Activated effector memory CD4-positive, alpha-beta T cell treated with Interleukin-2 at 50 U/mL for 16 hours (primary cell): Measurements from ENCODE around the gene TEX14.
A peak's percentile ranks its signal among the peaks of the same experiment; 100 is the strongest.

Experiments used
- DNase-seq: peaks from one replicate; pipeline ENCODE4 v3.0.0-alpha.2; 2020

TEX14 gene

DNA sequence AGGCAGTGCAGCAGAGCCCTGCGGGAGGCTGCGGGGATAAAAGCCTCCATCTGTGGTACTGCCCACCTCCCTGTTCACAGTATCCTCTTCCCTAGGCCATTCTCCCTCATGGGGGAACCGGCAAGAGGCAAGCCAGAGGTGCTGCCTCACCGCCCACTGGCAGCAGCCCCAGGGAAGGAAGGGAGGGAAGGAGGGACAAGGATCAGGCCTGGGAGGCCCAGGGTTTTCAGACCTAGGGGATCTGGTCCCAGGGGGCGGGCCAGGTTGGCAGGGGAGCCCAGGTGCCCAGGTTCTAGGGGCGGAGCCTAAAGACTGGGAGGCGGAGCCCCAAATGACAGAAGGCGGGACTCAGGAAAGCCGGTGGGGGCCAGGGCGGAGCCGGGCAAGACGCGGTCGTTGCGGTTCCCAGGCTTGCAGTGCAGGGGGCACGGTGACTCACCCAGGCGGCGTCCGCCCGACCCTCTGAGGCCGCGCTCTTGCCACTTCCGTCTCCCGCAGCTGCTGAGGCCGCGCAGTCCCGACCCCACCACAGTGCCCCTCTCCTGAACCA lies 174.4 kb downstream of the TEX14 start:
- no peak for DNase-seq

DNA sequence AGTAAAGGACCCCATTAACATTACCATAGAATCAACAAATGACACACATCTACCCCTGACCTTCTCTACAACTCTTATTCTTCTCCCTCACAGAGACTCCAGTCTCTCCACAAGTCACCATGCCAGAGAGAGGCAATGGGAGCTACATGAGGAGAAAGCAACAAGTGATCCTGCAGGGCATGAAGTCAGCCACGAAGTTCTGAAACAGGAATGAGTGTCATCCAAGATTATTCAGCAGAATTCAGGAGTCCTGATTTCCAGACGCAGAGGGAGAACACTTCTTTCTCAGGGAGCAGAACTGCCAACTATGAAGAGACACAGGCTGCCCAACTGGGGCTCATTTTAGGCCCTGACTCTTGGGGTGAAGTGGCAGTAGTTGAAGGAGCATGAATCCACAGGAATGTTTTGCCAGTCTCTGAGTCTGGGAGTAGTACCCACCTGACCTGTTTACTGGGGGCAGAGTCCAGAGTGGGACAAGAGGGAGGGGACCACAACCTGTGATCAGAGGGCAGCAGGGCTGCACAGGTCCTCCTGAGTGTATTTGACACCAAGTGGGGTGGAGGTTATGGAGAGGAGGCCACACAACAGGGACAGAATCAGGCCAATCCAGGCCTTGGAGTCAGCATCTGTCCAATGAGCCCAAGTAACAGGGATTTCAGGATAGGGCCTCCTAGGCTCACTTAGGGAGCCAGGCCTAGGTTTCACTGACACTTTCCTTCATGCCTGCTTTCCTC lies 175.0 kb downstream of the TEX14 start:
- no peak for DNase-seq

DNA sequence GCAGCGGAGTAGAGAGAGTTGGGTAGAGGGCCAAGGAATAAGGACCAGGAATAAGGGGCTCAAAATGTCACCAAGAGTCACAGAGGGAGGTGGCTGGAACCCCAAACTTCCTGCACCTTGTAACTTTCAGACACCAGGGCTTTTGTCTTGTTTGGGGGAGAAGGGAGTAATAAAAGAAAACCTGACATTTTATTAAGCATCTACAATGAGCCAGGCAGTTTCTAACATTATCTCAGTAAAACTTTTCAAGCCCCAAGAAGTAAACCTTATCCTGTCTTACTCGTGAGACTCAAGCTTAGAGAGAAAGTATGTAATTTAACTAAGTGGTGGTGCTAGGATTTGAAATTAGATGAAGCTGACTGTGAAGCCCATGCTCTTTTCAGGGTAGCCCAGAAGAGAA lies 176.6 kb downstream of the TEX14 start:
- DNase-seq = no peak

DNA sequence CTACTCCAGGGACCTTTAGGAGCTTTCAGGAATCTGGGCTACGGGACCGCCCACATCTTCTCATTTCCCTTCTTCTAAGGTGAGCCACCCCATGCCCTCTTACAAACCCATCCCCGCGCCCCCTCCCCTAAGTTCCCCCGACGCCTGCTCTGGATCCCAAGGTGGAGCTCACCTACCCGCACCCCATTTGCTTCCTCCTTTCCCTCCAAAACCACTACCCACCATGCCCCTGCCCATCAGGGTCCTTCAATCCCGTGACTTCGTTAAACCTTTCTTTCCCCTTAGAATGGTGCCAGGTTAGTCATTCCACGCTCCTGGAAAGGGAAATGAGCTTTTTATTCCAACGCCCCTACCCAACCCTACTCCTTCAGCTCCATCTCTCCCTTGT lies 177.1 kb downstream of the TEX14 start:
- DNase-seq = no peak

DNA sequence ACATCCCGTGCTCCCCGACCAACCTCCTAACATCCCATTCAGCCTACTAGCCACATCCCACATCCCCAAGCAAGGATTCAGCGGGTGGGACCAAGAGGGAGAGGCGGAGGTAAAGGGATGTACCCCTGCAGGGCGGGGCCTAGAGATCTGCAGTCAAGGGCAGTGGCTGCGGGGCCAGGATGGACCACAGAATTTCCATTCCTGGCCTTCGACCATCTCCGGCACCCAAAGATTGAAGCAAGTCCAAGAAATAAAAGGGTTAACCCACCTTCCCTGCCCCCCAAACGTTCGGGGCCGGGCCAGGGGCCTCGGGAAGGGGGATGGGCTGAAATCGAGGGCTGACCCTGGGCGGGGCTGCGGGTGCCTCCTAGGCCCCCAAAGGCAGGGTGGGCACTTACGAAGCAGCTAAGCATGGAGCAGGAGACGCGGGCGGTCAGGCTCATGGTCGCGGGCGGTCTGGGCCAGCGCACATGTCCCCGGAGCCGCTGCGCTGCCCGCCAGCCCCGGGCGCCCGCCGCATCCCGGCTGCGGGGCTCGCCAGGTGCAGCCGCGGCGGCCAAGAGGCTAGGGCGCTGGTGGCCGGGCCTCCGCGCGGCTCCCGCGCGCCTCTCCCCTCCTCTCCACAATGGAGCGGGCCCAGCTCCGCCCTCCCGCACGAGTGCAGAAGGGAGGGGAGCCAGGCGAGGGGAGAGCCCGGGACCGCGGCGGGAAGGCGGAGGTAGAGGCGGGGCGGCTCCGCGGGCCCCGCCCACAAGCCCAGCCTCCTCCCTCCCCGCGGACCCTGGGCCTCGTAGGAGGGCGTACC lies 177.7 kb downstream of the TEX14 start, which contains the start of gene MTMR4:
Gene MTMR4 (minus strand): TSS at position 674 of the 805 bp plus-strand sequence. CDS start 231 bp downstream, at position 443.
- DNase-seq = peak; percentile 67

DNA sequence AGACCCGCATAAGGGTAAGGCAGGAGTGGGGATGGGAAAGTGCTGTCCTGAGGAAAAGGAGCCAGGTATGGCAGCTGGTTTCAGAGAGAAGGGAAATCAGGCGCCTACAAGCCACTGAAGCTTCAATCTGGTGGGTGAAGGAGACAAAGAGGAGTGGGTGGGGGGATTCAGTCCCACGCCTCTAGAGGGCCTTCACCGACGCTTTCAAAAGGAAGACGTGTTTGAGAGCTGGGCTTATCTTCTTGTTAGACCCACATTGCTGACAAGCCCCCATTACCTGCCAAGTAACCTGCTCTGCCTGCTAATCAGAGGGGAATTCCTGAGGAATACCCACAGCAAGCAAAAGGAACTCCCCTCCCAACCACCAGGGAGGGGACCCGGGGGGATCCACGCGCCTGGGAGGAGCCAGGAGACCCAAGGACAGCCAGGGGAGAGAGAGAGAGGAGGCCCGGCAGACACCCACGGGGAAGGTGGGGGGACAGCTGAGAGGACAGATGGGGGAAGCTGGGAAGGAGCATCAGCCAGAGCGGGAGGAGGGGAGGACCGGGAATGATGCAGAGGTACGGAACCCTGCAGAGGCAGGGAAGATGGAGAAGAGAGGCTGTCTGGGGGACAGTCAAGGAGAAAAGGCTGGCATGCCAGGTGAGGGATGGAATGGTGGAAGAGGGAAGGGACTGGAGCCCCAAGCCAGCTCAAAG lies 178.4 kb downstream of the TEX14 start:
- no peak for DNase-seq

DNA sequence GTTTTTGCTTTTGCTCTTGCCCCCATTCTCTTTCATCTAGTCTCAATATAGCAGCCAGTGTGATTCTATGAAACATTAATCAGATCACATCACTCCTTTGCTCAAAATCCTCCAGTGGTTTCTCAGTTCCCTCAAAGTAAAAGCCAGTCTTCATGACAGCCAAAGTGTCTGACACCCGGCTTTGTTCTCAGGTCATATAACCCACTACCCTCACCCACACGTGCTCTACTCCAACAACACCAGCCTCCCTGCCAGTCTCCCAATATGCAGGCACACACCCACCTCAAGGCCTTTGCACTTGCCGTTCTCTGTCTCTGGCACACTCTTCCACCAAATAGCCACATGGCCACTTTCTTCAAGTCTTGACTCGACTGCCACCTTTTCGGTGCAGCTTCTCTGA lies 181.8 kb downstream of the TEX14 start:
- no peak for DNase-seq

DNA sequence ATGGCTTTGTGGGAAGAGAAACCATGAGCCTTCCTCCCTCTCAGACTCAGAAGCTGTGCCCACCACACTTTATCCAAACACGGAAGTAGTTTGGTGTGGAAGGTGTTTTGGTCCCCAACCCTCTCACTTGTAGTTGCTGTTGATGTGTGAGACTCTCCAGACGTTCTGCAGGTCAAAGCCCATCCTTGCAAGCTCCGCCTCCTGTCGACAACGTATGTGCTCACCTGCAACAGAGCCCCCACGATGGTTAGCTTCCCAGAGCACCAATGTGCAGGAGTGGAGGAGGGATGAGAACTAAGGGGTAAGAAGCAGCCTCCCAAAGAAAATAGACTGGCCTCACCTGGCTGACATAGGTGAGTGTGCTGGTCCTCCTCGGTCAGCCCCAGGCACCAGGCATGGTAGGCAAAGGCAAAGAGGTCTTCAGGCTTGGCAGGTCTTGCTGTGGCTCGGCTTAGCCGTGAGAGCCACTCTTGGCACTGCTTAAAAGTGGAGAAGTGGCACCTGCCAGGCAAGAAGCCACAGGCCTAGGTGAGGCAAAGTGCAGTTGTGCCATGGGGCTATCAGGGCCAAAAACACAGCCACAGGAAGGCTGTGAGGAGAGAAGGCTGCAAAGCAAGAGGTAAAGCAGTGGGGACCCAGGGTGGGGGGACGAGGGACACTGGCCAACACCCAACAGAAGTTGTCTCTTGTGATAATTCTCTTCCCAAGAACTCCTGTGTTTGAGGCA lies 183.3 kb downstream of the TEX14 start:
- DNase-seq = no peak

DNA sequence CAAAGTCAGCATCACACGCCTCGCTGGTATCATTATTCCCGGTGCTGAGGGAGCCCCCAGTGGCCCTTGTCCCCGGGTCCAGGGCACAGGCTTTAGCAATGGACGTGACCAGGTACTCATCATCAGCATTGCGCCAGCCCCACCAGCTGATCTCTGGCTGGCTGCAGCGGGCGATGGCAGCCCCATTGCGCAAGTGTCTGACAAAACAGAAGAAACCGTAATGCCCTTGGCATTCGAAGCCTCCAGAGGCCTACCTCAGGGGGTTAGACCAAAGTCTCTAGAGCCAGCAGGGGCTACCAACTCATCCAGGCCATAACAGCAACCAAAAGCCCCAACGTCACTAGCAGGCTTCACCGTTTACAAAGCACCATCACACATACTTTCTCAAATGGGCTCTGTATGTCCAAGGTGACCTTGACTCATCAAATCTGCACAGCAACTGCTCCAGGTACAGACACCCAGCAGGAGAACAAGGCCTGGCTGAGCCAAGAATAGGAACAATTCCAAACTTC lies 184.7 kb downstream of the TEX14 start:
- DNase-seq = no peak
